CD1c-positive myeloid dendritic cell (primary cell): Measurements from ENCODE around the gene LMF1.
"Not testable (repeated sequence)": the region's sequence is repeated elsewhere in the genome, so short reads cannot be mapped to it uniquely, and the experiment has no call there.

Experiments
- DNase-seq: peaks from one replicate; pipeline ENCODE4 v3.0.0-alpha.2; 2016; ENCODE audit errors: extremely low spot score

Gene LMF1

GRCh38 chr16:831571-832413 lies 139.0 kb downstream of the LMF1 start:
- no peak for DNase-seq

DNA sequence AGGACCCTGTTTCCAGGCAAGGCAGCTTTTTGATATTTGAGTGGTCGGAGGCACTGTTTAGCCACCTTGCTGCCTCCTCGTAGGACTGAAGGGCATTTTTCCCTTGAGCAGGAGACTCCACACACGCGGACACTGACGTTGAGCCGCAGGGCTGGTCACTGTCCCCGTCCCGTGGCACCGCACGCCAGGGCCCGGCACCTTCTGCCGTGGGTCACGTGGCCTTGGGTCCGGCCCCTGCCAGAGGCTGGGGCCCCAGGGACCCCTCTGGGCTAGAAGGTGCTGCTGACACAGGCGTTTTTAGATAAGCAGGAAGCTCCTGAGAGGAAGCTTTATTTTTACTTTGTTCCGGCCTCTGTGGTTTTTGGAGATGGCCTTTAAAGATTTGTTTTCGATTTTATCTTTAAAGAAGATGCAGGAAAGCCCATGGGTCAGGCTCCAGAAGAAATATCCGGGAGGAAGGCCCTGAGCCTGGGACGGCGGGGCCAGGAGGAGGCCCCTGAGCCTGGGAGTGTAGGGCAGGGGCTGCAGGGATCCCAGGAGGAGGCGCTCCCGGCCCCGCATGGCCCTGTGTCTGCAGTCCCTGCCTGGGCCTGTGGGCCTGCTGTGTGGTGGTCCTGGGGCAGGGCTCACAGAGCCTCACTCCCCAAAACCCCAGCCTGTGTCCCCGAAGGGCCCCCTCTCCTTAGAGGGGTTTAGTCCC lies 139.8 kb downstream of the LMF1 start:
- no peak for DNase-seq

DNA sequence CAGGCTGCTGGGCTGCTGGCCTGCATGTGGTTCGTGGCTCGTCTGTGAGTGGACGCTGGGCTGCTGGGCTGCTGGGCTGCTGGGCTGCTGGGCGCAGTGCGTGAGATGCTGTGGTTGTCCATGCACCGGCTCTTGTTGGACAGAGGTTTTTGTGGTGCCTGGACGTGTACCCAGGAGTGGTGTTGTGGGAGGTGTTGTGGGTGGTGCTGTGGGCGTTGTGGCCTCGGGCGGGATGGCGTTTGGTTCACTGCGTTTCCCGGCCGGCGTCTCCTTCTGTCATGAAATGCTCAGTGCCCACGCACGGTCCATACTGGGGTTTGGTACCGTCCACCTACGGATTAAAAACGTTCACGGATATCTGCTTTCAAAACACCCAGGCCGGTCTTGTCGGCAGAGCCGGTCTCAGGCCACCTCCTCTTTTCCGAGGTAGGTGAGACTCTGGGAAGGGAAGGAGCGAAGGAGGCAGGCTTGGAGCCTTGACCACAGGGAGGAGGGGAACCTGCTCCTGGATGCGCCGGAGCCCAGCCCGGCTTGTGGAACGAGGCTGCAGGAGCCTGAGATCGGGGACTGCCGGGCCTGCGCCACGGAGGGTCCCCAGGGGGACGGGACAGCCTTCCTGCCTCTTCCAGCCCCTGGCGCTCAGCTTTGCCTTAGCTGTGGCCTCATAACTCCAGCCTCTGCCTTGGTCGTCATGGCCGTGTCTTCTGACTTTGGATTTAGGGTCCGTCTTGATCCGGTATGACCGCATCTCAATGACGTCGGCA lies 140.5 kb downstream of the LMF1 start:
- DNase-seq, result no peak

- no peak for DNase-seq
These were observed 141.9 kb downstream of the LMF1 start for GRCh38 chr16:828891-829290.

- DNase-seq, result no peak
These were observed 143.3 kb downstream of the LMF1 start for GRCh38 chr16:827513-827912.

DNA sequence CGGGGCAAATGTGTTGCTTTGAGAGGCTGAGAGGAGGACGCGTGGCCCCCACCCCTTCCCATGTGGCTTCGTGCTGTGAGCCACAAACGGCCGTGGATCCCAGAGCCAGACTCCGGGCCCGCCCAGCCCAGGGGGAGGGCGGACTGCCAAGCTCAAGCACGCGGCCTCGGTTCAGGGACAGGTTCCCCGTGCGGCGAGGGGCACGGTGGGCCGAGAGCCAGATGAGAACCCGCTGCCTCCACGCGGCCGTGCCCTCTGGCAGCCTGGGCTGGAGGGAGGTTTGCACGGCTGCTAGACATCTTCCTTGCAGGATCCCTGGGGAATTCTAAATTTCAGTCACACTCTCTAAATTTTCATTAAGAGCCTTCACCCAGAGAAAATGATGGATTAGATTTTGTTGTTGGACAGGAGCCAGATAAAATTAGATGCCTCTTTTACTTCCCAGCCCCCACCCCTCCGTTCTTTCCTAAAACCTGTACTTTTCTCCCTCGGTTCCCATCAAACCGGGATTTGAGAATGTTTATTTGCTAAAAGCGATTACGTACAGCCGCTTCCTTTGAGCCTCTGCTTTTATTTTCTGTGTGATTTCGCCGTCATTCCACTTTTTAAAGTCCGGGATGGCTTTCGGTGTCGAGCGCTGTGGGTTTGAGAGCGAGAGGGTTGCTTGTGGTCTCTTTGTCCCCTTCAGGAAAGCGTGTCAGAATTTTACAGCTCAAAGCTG lies 145.3 kb downstream of the LMF1 start:
- no peak for DNase-seq

DNA sequence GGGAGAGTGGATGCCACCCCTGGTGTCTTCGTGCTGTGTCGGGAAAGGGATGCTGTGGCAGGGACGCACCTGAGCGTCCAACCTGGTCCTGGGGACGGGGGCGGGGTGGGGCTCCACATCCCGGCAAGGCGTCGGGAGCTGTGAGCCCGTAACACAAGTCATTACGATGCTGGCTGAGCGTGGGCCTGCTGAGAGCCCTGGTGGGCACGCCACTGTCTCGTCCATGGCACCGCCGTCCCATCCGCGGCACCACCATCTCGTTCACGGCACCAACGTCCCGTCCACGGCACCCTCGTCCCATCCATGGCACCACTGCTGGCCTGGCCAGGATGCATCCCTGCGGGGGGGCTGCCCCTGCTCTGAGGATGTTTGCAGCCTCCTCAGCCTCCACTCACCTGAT lies 146.2 kb downstream of the LMF1 start:
- no peak for DNase-seq

- DNase-seq, result no peak
These were observed 146.6 kb downstream of the LMF1 start for GRCh38 chr16:824194-824593.

DNA sequence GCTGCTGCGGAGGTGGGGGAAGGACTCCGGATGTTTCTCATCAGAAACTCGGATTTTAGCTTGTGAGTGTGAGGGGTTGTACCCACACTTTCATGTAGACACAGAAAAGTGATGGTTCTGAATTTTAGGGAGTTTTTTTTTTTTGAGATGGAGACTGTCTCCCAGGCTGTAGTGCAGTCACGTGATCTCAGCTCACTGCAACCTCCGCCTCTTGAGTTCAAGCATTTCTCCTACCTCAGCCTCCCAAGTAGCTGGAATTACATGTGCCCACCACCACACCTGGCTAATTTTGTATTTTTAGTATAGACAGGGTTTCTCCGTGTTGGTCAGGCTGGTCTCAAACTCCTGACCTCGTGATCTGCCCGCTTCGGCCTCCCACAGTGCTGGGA lies 147.9 kb downstream of the LMF1 start:
- DNase-seq, result no peak

GRCh38 chr16:822174-822908 lies 148.4 kb downstream of the LMF1 start:
- no peak for DNase-seq

DNA sequence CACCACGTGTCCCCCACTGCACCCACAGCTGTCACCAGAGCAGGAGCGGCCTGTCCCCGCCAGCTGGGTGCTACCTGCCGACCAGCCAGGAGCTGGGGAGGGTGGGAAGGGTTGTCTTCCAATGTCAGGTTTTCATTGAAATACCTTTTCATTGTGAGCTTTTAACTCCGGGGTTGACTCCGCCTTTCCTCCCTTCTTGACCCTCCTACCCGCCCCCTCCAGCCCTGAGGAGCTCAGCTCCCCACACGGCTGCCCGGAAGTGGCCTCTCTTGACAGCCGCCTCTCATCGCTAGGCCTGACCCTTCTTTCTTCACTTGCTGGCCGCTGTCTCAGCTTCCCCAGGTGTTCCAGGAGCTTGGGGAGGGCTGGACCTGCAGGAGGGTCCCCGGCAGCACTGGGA lies 149.0 kb downstream of the LMF1 start:
- no peak for DNase-seq

DNA sequence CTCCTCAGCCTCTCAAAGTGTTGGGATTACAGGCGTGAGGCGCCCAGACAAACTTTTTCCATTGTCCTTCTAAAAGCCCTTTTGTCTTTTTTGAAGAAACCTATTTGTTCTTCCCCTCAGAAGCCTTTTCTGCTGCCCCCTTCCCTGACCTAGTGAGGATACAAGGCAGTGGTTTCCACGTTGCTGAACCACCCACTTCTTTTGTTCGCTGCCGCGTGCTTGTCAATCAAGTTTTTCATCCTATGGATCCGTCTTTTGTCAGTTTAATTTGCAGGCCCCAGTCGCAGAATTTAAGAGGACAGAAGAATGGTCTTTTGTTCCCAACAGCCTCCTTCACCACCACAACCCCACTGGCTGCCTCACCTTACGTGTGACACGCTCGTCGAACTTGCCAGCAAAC lies 150.0 kb downstream of the LMF1 start:
- no peak for DNase-seq

- not testable (repeated sequence) for DNase-seq
These were observed 150.8 kb downstream of the LMF1 start for GRCh38 chr16:820044-820408.

DNA sequence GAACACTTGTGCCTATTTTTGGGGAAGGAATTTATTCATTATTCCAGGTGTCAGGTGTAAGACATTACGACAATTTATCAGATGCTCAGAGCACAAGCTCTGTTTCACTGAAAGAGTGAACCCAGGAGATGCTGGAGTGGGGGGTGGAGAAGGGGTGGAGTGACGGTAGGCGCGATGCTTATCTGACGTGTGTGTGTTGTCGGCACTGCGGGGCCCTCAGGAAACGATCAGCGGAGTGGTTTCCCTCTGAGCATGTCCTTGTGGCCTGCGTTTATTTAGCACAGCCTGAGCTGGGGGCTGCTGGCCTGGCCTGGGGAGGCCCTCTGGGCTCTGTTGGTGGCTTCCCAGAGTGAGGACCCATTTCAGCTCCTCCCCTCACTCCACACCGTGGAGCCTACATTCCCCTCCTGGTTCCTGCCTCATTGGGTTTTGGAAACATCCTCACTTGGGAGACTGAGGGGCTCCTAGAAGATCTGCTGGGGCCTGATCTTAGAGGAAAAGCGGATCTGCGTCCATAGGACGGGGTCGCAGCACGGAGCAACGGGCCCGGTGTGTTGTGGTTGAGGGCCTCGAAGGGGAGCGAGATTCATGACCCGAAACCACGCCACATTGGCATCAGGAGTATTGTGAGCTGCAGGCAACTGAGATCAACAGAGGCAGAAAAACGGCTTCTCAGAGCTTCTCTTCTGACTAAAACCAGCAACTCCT lies 151.3 kb downstream of the LMF1 start:
- DNase-seq, result no peak

DNA sequence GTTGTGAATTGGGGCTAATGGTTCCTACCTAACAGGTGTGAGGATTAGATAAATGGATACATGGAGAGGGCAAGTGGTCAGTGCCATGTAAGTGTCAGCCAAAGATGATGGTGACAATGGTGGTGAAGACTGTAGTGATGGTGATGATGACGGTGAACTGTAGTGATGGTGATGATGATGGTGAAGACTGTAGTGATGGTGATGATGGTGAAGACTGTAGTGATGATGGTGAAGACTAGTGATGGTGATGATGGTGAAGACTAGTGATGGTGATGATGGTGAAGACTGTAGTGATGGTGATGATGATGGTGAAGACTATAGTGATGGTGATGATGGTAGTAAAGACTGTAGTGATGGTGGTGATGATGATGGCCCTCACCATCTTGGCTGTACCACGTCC lies 152.2 kb downstream of the LMF1 start:
- DNase-seq, result no peak

DNA sequence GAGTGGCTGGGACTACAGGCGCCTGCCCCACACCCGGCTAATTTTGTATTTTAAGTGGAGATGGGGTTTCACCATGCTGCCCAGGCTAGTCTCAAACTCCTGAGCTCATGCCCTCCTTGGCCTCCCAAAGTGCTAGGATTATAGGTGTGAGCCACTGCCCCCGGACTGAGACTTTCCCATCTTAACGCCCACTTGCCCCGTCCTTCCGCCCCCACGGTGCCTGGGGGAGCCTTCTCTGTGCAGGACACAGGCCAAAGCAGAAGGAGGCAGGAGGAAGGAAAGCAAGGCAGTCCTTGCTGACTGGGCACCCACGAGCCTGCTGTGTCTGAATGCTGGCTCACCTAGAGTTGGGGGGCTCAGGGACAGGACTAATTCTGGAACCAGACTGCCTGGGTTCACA lies 152.7 kb downstream of the LMF1 start:
- DNase-seq, result no peak

GRCh38 chr16:817001-817906 lies 153.5 kb downstream of the LMF1 start:
- DNase-seq, result no peak

DNA sequence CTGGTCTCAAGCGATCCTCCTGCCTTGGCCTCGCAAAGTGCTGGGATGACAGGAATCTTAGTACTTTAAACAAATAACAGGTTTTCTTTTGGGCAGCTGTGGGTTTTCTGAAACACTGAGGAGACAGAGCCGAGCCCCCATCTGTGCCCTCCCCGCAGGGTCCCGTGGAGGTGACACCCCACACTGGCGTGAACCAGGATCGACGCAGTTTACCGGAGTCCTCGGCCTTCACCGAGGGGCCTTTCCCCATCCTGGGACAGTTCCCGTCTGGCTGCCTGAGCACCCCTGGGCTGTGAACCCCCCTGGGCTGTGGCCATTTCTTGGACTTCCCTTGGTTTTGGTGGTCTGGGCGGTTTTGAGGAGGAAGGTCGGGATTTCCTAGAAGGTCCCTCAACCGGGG lies 154.9 kb downstream of the LMF1 start:
- DNase-seq, result no peak

DNA sequence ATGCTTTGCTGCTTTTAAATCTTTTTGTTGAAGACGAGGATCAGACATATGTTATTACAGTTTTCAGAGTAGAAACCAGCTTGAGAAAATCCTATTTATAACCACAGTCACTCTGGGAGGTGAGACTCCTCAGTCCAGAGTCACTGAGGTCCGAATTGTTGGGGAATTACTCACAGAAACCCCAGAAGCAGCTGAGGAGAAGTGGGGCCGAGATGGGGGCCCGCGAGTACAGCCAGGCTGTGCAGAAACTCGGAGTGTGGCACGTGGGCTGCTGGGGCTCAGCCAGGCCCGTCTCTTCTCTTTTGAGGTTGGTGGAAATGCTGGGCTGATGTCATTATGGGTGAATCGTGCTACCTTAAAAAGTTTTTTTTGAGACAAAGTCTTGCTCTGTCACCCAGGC lies 155.8 kb downstream of the LMF1 start:
- no peak for DNase-seq
